NCI-H1048 (cell line): Measurements from ENCODE around the gene MXD4.
"Not testable (repeated sequence)": the region's sequence is repeated elsewhere in the genome, so short reads cannot be mapped to it uniquely, and the experiment has no call there.

Experiments
- DNase-seq: peaks from one replicate; lab custom pipeline; 2025; lab: John Stamatoyannopoulos, UW

MXD4 gene

DNA sequence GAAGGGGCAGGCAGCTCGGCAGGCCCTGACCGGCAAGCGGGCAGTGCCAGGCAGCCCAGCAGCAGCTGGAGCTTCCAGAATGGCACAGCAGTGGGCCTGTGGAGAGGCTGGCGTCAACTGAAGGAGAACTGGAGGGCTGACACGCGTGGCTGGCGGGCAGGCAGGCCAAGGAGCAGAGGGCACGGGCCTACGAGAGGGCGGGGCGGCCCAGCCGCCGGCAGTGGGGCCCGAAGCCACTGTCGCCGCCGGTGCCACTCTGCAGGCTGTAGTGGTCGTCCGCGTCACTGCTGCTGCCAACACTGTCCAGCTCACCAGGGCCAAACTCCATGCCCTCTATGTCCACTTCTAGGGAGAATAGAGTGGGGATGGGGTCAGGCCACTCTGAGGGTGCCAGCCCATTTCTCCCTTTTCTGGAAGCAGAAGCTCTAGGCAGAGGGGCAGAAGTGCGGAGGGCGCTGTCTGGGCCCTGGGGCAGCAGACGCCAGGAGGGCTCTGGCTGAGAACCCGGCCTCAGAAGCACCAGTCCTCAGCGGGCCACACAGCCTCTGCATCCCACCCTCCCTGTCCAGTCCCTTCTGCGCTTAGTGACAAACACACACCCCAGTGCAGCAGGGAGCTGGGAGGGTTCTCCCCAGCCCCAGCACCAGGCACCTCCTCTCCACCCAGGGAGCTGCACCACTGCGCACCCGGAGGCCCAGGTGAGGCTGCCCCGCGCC, 11.4 kb downstream of the MXD4 start:
- DNase-seq = no peak

- DNase-seq = no peak
Observed at GRCh38 chr4:2249526-2250356, 12.2 kb downstream of the MXD4 start.

DNA sequence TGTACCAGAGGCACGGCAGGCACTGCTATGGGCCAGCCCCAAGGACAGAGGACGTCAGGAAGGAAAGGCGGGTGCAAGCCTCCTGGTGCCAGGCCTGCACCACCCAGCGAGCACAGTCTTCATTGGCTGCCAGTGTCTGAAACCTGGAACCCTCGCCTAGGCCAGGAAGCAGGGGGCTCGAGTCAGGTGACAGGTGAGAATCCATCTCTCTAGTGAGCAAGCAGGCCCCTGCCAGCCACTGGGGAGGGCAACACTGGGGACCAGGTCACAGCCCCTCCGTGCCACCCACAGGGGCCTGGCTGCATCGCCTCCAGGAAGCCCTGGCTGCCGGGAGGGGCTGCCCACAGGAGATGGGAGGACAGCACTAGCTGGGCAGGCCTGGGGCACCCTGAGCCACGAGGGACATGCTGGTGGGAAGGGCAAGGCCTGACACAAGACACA, 13.1 kb downstream of the MXD4 start:
- DNase-seq = no peak

DNA sequence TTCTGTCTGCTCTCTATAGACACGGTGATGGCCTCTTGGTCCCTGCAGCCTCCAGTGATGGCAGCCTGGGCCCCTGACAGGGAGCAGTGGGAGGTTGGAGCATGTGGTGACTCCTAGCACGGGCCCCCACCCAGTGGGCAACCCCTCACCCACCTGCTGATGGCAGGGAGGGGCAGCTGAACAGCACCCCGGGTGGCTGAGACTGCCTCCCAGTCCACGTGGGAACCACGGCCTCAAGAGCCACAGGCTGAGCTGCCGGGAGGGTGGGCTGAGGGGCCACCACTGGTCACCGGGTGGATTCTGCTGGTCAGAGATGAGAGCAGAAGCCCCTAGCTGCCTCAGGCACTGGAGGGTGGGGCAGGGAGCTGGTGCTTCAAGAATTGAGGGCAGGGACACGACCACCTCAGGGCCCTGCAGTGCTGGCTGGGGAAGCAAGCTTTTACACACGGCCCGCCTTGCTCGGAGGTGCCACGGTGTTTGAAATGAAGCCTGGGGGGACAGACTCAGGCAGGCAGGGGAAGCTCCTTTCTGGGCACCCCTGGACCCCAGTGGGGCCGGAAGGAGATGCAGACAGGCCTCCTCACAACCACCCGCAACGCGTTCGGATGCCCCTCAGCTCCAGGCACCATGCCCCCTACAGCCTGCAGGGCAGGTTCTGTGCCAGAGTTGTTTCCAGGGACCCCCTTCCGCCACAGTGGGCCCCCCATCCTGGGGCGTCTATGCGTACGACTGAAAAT, 13.7 kb downstream of the MXD4 start:
- no peak for DNase-seq

- no peak for DNase-seq
Observed at GRCh38 chr4:2247128-2248043, 14.5 kb downstream of the MXD4 start.

DNA sequence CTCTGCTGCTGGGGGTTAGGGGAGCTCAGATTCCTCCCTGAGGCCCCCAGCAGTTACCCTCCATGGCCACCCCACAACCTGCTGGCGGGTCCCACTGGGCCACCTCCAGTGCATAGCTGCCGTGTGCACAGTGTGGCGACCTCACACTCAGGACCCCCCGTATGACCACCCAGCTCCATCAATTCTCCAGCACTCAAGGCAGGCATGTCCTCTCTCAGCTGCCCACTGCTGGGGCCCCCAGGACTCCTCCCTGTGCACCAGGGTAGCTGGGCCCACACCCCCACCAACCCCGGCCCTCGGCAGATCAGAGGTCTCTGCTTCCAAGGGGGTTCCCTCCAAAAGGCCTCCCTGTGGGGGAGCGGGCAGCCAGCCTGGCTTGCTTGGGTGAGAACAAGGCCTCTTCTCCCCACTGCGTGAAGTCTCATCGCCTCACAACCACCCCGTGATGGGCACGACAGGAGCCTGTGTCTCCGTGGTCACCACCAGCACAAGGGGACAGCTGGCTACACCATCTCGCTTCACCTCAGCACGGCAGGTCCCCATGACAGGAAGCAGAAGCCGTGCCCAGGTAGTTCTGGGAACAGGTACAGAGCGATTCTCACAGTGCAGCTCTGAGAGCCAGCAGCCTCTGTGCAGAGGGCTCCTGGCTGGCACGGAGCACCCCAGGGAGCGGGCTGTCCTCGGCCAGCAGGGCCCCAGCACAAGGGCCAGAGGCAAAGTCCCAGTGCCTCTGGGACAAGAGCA, 15.4 kb downstream of the MXD4 start:
- no peak for DNase-seq

DNA sequence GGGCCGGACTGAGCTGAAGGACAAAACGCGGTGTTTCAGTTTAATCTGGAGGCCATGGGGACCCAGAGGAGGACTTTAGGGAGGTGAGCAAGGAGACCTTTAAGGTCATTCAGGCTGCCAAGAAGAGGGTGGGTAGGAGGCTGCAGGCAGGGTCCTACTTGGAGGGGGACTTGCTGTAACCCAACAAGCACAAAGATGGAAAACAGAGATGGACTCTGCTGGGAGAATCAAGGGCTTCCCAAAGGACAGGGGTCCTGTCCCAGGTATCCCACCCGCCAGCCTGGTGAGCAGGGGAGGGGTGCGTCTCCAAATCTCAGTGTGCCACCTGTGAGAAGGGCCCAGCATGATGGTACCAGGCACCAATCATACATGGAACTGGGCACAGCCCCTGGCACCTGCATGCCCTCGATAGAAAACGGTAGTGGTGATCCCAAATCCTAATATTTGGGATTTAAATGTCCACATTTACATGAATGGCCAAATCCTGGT, 16.1 kb downstream of the MXD4 start:
- no peak for DNase-seq

DNA sequence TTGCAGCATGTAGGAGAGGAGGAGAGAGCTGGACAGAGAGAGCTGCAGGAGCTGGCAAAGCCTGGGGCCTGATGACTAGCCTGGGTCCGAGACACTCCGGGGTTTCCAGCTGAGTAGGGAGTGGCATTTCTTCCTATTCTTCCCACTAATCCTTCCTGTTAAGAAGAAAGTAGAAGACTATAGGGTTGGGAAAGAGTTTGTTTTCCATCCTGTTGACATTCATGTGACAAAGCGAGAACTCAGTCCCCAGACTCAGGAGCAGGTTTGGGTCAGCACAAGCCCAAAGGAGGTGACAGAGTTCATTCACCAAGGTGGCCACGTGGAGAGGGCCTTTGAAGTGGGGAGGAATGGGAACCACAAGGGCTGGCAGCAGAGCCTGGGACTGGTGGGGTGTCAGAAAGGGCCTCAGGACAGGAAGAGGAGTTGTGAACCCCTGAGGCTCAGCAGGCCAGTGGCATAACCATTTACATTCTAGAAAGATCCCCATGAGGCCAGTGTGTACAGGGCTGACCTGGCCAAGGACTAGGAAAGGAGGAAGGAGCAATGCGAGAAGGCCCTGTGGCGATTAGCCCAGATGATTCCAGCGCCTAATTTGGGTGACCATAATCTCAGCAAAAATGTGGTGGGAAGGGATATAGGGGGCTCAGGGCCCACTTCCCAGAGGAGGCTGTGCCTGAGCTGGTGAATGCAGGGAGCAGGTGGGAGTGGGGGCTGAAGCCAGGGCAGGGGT, 16.7 kb downstream of the MXD4 start:
- DNase-seq = no peak

DNA sequence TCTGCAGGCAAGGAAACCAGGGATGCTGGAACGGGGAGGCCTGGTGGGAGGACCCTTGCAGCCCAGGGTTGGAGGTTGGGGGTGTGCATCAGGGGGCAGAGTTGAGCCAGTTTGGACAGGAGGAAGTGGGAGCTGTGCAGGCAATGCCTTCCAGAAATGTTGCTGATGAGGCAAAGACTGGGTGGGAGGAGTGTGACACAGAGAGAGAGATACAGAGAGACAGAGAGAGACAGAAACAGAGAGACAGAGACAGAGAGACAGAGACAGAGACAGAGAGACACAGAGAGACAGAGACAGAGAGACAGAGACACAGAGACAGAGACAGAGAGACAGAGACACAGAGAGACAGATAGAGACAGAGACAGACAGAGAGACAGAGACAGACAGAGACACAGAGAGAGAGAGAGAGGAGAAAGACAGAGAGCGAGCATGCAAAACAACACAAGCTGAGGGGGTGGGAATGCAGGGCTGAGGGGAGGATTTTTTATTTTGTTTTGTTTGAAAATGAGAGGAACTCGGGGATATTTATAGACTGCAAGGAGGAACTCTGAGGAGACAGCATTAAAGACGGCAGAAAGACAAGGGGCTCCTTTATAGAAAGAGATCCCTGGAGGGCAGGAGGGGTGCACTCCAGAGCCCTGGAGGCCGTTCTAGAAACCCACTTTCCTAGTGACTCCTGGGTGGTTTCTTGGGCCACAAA, 18.1 kb downstream of the MXD4 start:
- DNase-seq = no peak

- DNase-seq = peak; percentile 90
Observed at GRCh38 chr4:2241410-2242353, 20.2 kb downstream of the MXD4 start, which contains the start of the genes HAUS3 and POLN. HAUS3 (minus strand) TSS chr4:2242121; CDS start chr4:2240946, 1,175 bp downstream. POLN (minus strand) TSS chr4:2242121; CDS start chr4:2229231, 12,890 bp downstream.

DNA sequence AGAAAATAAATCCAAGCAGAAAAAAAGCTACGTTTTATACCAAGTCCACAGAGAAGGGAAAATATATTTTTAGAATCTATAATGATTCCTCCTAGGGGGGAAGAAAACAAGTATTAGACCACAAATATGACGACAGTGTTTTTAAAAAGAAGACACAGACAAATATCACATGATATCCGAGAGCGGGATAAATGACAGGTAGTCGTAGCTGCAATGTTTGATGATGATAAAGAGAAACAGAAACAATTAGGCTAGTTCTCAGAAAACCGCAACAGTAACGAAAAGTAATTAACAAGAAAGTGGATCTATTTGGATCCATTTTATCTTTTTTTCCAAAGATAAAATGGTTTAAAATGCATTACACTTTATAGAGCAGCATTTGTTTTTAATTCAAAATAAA, 20.9 kb downstream of the MXD4 start:
- DNase-seq = no peak

DNA sequence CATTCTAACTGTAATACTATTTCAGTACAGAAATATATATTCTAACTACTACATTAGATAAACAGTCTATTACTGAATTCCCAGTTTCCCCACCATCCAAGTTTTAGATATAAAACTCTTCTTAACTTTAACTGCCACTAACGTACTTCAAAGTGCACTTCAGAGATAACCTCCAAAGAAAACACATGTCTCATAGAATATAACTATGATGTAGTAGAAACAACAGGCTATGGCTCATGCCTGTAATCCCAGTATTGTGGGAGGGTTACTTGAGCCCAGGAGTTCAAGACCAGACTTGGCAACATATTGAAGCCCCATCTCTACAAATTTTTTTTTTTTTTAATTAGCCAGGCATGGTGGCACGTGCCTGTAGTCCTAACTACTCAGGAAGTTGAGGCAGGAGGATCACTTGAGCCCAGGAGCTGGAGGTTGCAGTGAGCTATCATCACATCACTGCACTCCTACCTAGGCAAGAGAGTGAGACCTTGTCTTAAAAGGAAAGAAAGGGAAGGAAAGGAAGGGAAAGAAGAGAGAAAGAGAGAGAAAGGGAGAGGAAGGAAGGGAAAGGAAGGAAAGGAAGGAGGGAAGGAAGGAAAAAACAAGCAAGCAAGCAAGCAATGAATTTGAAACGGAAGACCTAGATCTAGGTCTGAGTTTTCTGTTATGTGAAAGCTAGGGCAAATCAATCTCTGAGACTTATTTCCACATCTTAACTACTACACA, 24.8 kb downstream of the MXD4 start:
- DNase-seq = no peak

GRCh38 chr4:2231082-2231481, 30.8 kb downstream of the MXD4 start:
- no peak for DNase-seq

DNA sequence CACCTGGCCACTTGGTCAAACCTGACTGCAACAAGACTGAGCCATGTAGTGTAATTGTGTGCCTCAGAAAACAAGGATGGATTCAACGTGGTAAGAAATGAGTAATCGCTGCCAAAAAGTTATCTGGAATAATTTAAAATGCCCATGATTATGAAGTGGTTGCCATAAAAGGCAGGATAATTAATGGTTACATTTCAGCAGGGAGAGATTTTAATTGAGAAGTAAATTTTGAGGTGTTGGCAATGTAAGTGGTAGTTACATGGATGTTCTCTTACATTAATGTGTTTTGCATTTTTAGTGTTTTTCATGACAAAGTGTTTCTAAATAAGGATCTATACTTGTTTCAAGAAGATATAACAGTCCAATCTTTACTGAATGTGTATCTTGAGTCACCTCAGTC, 35.6 kb downstream of the MXD4 start:
- DNase-seq = no peak

GRCh38 chr4:2222838-2223237, 39.1 kb downstream of the MXD4 start:
- DNase-seq = no peak

DNA sequence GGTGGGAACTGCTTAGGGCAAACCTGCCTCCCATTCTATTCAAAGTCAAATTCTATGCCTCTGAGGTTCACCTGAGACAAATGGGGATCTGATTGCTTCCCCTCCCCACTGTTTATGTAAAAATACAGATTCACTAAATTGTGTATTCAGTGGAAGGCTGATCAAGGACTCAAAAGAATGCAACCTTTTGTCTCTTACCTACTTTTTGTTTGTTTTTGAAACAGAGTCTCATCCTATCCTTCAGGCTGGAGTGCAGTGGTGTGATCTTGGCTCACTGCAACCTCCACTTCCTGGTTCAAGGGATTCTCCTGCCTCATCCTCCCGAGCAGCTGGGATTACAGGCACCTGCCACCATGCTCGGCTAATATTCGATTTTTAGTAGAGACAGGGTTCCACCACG, 40.5 kb downstream of the MXD4 start:
- DNase-seq = not testable (repeated sequence)

GRCh38 chr4:2220016-2220630, 41.8 kb downstream of the MXD4 start:
- no peak for DNase-seq
